ENCODE measurements around the gene PEA15.

GRCh38 chr1:160156361-160156760 is 48.8 kb upstream of the PEA15 start:
- TF ChIP-seq KDM1A (IDR thresholded peaks at IDR 0.05; ENCODE audit: borderline replicate concordance, low read length) (no peak), CTCF (IDR thresholded peaks at IDR 0.05; ENCODE audit: control extremely low read depth in 1 of 3, insufficient read depth in 1 of 3, low read depth in 1 of 3, low read length in 3 of 3) (no peak), SIN3A (conservative IDR thresholded peaks at IDR 0.05 in 1 of 2, IDR thresholded peaks at IDR 0.05 in 1 of 2; ENCODE audit: low read depth in 1 of 2, low read length in 2 of 2) (no peak), CHD1 (IDR thresholded peaks at IDR 0.05; ENCODE audit: low read depth, low read length) (no peak), EZH2 (IDR thresholded peaks at IDR 0.05; ENCODE audit: low read depth, low read length, severe bottlenecking) (no peak), MAFK (IDR thresholded peaks at IDR 0.05; ENCODE audit: low read depth, low read length) (no peak), RNF2 (IDR thresholded peaks at IDR 0.05; ENCODE audit: borderline replicate concordance, low read depth, low read length, missing control alignments, poor library complexity, severe bottlenecking) (no peak)
